DOHH2 (cell line): ENCODE measurements around the gene GGTLC2.

Experiments
- CTCF ChIP-seq: fragments of 200-600 bp; sonication (generic); IDR thresholded peaks from one replicate; pipeline ENCODE4 v1.5.1; 2014; ENCODE audit warnings: antibody characterized with exemption, mild to moderate bottlenecking, low read depth, low read length; ENCODE audit not compliant: poor library complexity, severe bottlenecking
- EZH2phosphoT487 ChIP-seq: fragments of 200-600 bp; sonication (generic); IDR thresholded peaks from 2 replicates; pipeline ENCODE4 v1.6.1; 2017; ENCODE audit warnings: borderline replicate concordance, mild to moderate bottlenecking, antibody characterized with exemption, low read length, moderate library complexity, mixed read lengths

DNA sequence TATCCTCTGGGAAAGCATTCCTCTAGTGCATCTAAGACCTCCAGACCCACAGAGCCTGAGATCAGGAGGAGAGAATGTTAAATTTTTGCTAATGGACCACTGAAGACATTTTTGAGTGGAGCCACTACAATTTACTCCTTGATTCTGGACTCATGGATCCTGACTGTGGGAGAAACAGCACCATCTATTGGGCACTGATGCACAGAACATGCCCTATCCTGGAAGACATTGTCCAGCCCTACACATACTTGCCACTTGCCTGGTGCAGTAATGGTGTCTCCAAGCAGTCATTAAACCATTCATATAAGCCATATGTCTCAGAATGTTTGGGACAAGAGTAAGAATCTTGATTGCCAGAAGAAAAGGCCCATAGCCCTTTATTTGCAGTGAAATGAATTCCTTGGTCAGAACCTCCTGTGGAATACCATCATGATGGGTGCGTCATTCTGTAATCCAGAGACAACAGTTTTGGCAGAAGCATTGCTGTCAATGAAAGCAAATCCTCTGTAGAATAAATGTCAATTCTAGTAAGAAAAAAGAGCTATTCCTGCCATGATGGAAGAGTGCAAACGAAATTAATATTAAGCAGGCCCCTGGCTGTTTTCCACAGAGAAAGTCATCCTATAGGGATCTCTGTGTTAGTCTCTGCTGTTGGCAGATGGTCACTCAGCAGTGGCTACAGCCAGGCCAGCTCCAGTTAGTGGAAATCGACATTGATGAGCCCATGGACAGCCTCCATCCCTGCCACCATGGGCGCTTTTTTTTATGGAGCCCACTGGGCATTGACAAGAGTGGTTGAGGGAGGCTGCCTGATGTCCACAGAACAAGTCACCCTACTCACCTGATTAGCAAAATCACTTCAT, 43.5 kb downstream of the GGTLC2 start:
- TF ChIP-seq CTCF, result peak; percentile 88
- no peak for TF ChIP-seq EZH2phosphoT487
